Gastrocnemius medialis (tissue), 4 donors: ENCODE results near the gene RDH5. TPM values are rescaled to one million over a fixed set of nuclear protein-coding genes. Genes with fewer than 3 reads are reported as not detected.

Experiments used
- ATAC-seq, 2 donors: fragments of 150-250 bp; one replicate each; pipeline ENCODE4 v1.9.1; 2016
- DNase-seq, 2 donors: peaks; one replicate each; pipeline ENCODE4 v3.0.0-alpha.2; 2019
- H3K27ac ChIP-seq, 4 donors: fragments of 200-600 bp; sonication (generic); 1 replicate in 1 of 4; 2 replicates in 3 of 4; pipeline ENCODE4 v1.5.1; 2016 to 2018; ENCODE audit warnings: mild to moderate bottlenecking in 2 of 4, moderate library complexity in 1 of 4
- H3K27me3 ChIP-seq, 3 donors: fragments of 200-600 bp; sonication (generic) in 2 of 3; 1 replicate in 1 of 3; 2 replicates in 2 of 3; pipeline versions ENCODE4 v1.5.1 to v1.6.0; 2016 to 2019; ENCODE audit warnings: mild to moderate bottlenecking in 1 of 3, moderate library complexity in 1 of 3
- H3K36me3 ChIP-seq, 2 donors: fragments of 200-600 bp; sonication (generic) in 1 of 2; one replicate each; pipeline ENCODE4 v1.5.1; 2017 to 2018
- H3K4me1 ChIP-seq, 2 donors: fragments of 200-600 bp; sonication (generic) in 1 of 2; one replicate each; pipeline ENCODE4 v1.5.1; 2016 to 2017; ENCODE audit warnings: mild to moderate bottlenecking in 2 of 2
- H3K4me3 ChIP-seq, 4 donors: fragments of 200-600 bp; sonication (generic) in 3 of 4; 1 replicate in 1 of 4; 2 replicates in 3 of 4; pipeline ENCODE4 v1.5.1; 2016 to 2019; ENCODE audit warnings: mild to moderate bottlenecking in 2 of 4
- H3K9me3 ChIP-seq, 3 donors: fragments of 200-600 bp; sonication (generic) in 2 of 3; 1 replicate in 1 of 3; 2 replicates in 2 of 3; pipeline ENCODE4 v1.5.1; 2016 to 2019
- POLR2A ChIP-seq, 2 donors: fragments of 450-650 bp; IDR thresholded peaks; one replicate each; pipeline ENCODE4 v1.6.1; 2017; ENCODE audit warnings: antibody characterized with exemption in 2 of 2, mild to moderate bottlenecking in 2 of 2, moderate library complexity in 2 of 2
- in situ Hi-C, 4 donors: fragments of 200-750 bp; cut with MboI; loops; one replicate each; pipeline versions ENCODE4 v1.15.0 to v1.8.0; 2017; ENCODE audit warnings: low sequenced_read_pairs in 4 of 4
- intact Hi-C: fragments of 100-400 bp; cut with DNase I; formaldehyde crosslinking; loops from one replicate; pipeline ENCODE4 v1.15.1; 2023; ENCODE audit warnings: low total_unique reads
- total RNA-seq, 4 donors: library from RNA; depleted of rRNA; stranded (reverse); fragments of >200 nt; gene quantifications; one replicate each; pipeline versions ENCODE4 v1.1.0 to v1.2.3, GENCODE V29; 2016
- TF ChIP-seq, protein P1 (sequence below), 5 experiments: fragments of 450-650 bp in 3 of 5; fragments of 200-600 bp in 2 of 5; sonication (generic) in 2 of 5; IDR thresholded peaks in 4 of 5; conservative IDR thresholded peaks in 1 of 5; 1 replicate in 4 of 5; 2 replicates in 1 of 5; pipeline ENCODE4 v1.5.1; 2016 to 2019; ENCODE audit warnings: antibody characterized with exemption in 5 of 5, mild to moderate bottlenecking in 3 of 5, moderate library complexity in 3 of 5

RDH5 gene
- total RNA-seq, 4 donors from 2014 or later: 3.8 to 10.3 (median 7.5) TPM

DNA sequence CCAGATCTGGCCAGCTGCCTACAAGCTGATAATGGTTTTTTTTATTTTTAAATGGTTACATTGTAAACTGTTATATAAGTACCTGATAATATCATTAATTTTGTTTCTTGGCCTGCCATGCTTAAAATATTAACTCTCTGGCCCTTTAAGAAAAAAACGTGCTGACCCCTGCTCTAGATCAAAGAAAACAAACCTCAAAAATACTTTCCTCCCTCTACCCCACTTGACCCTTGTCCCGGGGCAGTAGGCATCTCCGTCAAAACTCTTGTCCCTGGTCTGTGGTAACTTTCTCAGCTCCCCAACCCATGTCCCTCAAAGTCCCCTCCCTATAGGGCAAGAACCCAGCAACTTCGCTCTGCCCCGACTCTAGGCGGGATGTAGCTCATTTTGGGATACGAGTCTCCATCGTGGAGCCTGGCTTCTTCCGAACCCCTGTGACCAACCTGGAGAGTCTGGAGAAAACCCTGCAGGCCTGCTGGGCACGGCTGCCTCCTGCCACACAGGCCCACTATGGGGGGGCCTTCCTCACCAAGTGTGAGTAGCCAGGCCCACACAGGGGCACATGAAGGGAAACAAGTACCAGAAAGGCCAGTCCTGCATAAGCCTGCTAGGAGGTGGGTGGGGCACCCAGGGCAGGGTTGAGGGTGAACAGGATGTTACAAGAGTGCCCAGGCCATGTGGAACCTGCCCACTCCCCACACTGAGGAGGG lies 3.5 kb downstream of the RDH5 start:
- no peaks in the 10 kb centered on the region for H3K9me3 ChIP-seq
- no peak overlapping the region for H3K4me3 ChIP-seq
- TF ChIP-seq, protein P1, sequence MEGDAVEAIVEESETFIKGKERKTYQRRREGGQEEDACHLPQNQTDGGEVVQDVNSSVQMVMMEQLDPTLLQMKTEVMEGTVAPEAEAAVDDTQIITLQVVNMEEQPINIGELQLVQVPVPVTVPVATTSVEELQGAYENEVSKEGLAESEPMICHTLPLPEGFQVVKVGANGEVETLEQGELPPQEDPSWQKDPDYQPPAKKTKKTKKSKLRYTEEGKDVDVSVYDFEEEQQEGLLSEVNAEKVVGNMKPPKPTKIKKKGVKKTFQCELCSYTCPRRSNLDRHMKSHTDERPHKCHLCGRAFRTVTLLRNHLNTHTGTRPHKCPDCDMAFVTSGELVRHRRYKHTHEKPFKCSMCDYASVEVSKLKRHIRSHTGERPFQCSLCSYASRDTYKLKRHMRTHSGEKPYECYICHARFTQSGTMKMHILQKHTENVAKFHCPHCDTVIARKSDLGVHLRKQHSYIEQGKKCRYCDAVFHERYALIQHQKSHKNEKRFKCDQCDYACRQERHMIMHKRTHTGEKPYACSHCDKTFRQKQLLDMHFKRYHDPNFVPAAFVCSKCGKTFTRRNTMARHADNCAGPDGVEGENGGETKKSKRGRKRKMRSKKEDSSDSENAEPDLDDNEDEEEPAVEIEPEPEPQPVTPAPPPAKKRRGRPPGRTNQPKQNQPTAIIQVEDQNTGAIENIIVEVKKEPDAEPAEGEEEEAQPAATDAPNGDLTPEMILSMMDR (IDR thresholded peaks at IDR 0.05 in 4 of 5, conservative IDR thresholded peaks at IDR 0.05 in 1 of 5): no peak
- TF ChIP-seq POLR2A (IDR thresholded peaks at IDR 0.05): no peak
- peaks cover 49 to 65% of the 10 kb centered on the region in 2 donors for H3K4me1 ChIP-seq
- in situ Hi-C loops: loop anchor here in 2 of 4 donors (5.0 to 25.0 kb wide), 3 partner anchors 41 to 1736 kb away; partner anchors contain the start of gene HOXC10 (in 1 of the 2)
- H3K27me3 ChIP-seq: no peaks in the 10 kb centered on the region
- peaks cover 0 to 30% of the 10 kb centered on the region in 2 donors for H3K36me3 ChIP-seq
- H3K27ac ChIP-seq: peak overlapping the region; percentile 95 to 100 (median 99)
- ATAC-seq: no peak
- DNase-seq: peak in 1 of 2 donors; percentile 24
- intact Hi-C loops: loop anchor here (5.0 to 10.0 kb wide), 6 partner anchors 66 to 1729 kb away; partner anchors contain the start of genes BAZ2A, NAB2 and NACA

DNA sequence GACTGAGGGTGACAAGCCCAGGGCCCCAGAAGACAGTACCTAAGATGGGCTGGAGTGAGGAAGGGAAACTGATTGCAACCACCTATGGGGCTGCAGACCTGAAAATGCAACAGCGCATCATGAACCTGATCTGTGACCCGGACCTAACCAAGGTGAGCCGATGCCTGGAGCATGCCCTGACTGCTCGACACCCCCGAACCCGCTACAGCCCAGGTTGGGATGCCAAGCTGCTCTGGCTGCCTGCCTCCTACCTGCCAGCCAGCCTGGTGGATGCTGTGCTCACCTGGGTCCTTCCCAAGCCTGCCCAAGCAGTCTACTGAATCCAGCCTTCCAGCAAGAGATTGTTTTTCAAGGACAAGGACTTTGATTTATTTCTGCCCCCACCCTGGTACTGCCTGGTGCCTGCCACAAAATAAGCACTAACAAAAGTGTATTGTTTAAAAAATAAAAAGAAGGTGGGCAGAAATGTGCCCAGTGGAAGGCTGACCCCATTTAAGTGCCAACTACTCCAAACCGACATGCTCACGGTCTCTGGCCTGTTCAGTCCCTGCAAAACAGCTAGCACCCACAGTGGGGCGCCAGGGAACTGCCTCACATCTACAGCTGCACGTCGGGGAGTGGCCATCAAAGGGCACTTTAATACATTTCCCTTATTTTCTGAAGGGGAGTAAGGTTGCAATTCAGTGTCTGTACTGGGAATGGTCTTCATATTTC lies 4.2 kb downstream of the RDH5 start:
- Histone ChIP-seq H3K9me3 (no peaks in the 10 kb centered on the region), H3K36me3 (peaks cover 0 to 30% of the 10 kb centered on the region in 2 donors), H3K27me3 (no peaks in the 10 kb centered on the region), H3K4me1 (peaks cover 42 to 58% of the 10 kb centered on the region in 2 donors), H3K27ac (peak overlapping the region; percentile 95 to 100 (median 99)), H3K4me3 (no peak overlapping the region)
- intact Hi-C loops: loop anchor here (5.0 to 10.0 kb wide), 6 partner anchors 67 to 1730 kb away; partner anchors contain the start of genes BAZ2A, NAB2 and NACA
- in situ Hi-C loops: loop anchor here in 2 of 4 donors (5.0 to 25.0 kb wide), 3 partner anchors 42 to 1737 kb away; partner anchors contain the start of gene HOXC10 (in 1 of the 2)
- no peak for ATAC-seq
- DNase-seq: peak in 1 of 2 donors; percentile 82
- TF ChIP-seq, protein P1 (IDR thresholded peaks at IDR 0.05 in 4 of 5, conservative IDR thresholded peaks at IDR 0.05 in 1 of 5): peak; percentile 43 to 68 (median 50)
- TF ChIP-seq POLR2A (IDR thresholded peaks at IDR 0.05): no peak

DNA sequence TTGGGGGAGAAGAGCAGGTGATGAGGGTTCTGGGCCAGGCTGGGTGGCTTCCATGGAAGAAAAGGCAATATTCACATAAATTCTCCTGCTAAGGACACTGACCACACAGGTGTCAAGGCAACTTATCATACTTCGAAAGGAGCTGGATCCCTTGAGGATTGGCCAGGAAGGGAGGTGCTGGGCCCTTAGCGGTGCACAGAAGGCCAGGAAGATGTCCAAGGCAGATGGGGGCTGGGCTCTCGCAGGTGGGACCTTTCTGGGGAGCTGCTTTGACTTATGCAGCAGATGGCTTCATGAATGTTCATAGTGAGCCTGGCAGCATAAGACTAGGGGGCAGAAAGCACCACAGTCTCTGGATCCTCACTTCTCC lies 4.7 kb downstream of the RDH5 start:
- TF ChIP-seq, protein P1 (IDR thresholded peaks at IDR 0.05 in 4 of 5, conservative IDR thresholded peaks at IDR 0.05 in 1 of 5): no peak
- Histone ChIP-seq H3K27ac (peak overlapping the region; percentile 95 to 100 (median 99)), H3K36me3 (peaks cover 0 to 30% of the 10 kb centered on the region in 2 donors), H3K4me3 (no peak overlapping the region), H3K9me3 (no peaks in the 10 kb centered on the region), H3K4me1 (peaks cover 39 to 56% of the 10 kb centered on the region in 2 donors), H3K27me3 (no peaks in the 10 kb centered on the region)
- intact Hi-C loops (loop anchor here (5.0 to 10.0 kb wide), 7 partner anchors 68 to 1730 kb away; partner anchors contain the start of genes BAZ2A, NAB2, NACA and RPL41), in situ Hi-C loops (loop anchor here in 2 of 4 donors (5.0 to 25.0 kb wide), 3 partner anchors 43 to 1738 kb away; partner anchors contain the start of gene HOXC10 (in 1 of the 2))
- ATAC-seq (no peak), DNase-seq (peak in 1 of 2 donors; percentile 17)

DNA sequence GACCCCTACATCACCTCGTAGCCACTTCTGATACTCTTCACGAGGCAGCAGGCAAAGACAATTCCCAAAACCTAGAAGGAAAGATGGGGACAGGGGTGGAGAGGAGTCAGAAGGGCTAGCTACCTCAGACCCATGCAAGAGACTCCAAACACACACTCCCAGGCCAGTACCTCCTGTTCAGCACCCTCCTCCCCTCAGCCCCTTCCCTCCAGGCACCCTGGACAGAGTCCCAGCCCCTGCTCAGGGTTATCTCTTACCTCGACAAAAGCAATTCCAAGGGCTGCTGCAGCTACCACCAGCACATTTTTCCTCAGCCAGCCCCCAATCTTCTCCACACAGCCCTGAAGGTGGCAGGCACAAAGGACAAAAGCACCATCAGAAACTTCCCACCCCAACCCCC lies 5.4 kb downstream of the RDH5 start:
- ATAC-seq (no peak), DNase-seq (peak in 1 of 2 donors; percentile 21)
- TF ChIP-seq POLR2A (IDR thresholded peaks at IDR 0.05): no peak
- TF ChIP-seq, protein P1 (IDR thresholded peaks at IDR 0.05 in 4 of 5, conservative IDR thresholded peaks at IDR 0.05 in 1 of 5): no peak
- no peaks in the 10 kb centered on the region for H3K9me3 ChIP-seq
- no peaks in the 10 kb centered on the region for H3K27me3 ChIP-seq
- H3K36me3 ChIP-seq: peaks cover 0 to 30% of the 10 kb centered on the region in 2 donors
- peak overlapping the region; percentile 99 to 100 (median 99) for H3K27ac ChIP-seq
- H3K4me3 ChIP-seq: no peak overlapping the region
- in situ Hi-C loops (loop anchor here in 1 of 4 donors (10.0 kb wide), 1 partner anchor 51 kb away; no protein-coding TSS in a partner anchor), intact Hi-C loops (loop anchor here (5.0 to 10.0 kb wide), 6 partner anchors 392 to 1731 kb away; partner anchors contain the start of genes BAZ2A, NAB2, NACA and RPL41)
- peaks cover 36 to 56% of the 10 kb centered on the region in 2 donors for H3K4me1 ChIP-seq
